Naive thymus-derived CD8-positive, alpha-beta T cell (primary cell): ENCODE measurements around the gene CPB2. TPM values are rescaled to one million over a fixed set of nuclear protein-coding genes. Genes with fewer than 3 reads are reported as not detected.
A peak's percentile ranks its signal among the peaks of the same experiment; 100 is the strongest.

Experiments
- ATAC-seq, 2 donors: fragments of 150-1000 bp; cut with Tn5 transposase in 1 of 2; sonication (Bioruptor Pico), chemical (Tn5 transposase) in 1 of 2; 1 replicate in 1 of 2; 2 replicates in 1 of 2; pipeline ENCODE4 v1.10.0; 2021; ENCODE audit warnings: mild to moderate bottlenecking in 2 of 2, moderate library complexity in 2 of 2
- POLR2A ChIA-PET: fragments of 350-600 bp; sonication (Branson Sonifier 250); formaldehyde crosslinking; loops from one replicate; lab custom pipeline; 2021; ENCODE audit warnings: antibody characterized with exemption; lab: Charles Lee
- DNase-seq, 10 donors: peaks; one replicate each; pipeline versions ENCODE4 v3.0.0 to v3.0.0-alpha.2; 2020 to 2022
- H3K27ac Mint-ChIP-seq, 10 donors: one replicate each; pipeline ENCODE4 v1.8.0; 2020 to 2022; ENCODE audit warnings: mild to moderate bottlenecking in 10 of 10, mixed read lengths in 10 of 10, moderate library complexity in 4 of 10, inconsistent platforms in 1 of 10
- H3K27me3 Mint-ChIP-seq, 5 donors: one replicate each; pipeline ENCODE4 v1.8.0; 2021 to 2022; ENCODE audit warnings: mixed read lengths in 5 of 5
- H3K36me3 Mint-ChIP-seq, 3 donors: one replicate each; pipeline ENCODE4 v1.8.0; 2020 to 2022; ENCODE audit warnings: mixed read lengths in 3 of 3, mild to moderate bottlenecking in 2 of 3, inconsistent platforms in 1 of 3
- H3K4me1 Mint-ChIP-seq, 4 donors: one replicate each; pipeline ENCODE4 v1.8.0; 2021 to 2022; ENCODE audit warnings: mixed read lengths in 4 of 4
- H3K4me3 Mint-ChIP-seq, 10 donors: one replicate each; pipeline ENCODE4 v1.8.0; 2020 to 2022; ENCODE audit warnings: mild to moderate bottlenecking in 10 of 10, mixed read lengths in 10 of 10, moderate library complexity in 6 of 10, inconsistent platforms in 1 of 10
- H3K9me3 Mint-ChIP-seq, 9 donors: one replicate each; pipeline ENCODE4 v1.8.0; 2020 to 2022; ENCODE audit warnings: mixed read lengths in 9 of 9, mild to moderate bottlenecking in 3 of 9, inconsistent platforms in 1 of 9, moderate library complexity in 1 of 9
- polyA plus RNA-seq, 3 donors: library from polyadenylated mRNA; unstranded; fragments of 300-500 nt; fragmentation: Illumina TruSeq; gene quantifications; one replicate each; pipeline ENCODE4 v1.2.3, GENCODE V29; 2021
- total RNA-seq, 8 experiments: library from RNA in 2 of 8; stranded (reverse) in 2 of 8; gene quantifications; one replicate each; pipeline ENCODE4 v1.2.3 and lab custom pipeline; 2021 to 2026

CPB2 gene
- total and polyA plus RNA-seq, 5 experiments from 2014 or later = 0.12 TPM; not detected in 4

- POLR2A ChIA-PET = interaction anchor here (0.7 kb wide), 1 partner anchor 162 kb away, joined by 3 read pairs; no protein-coding TSS in a partner anchor
- Mint-ChIP-seq H3K9me3 (no peaks in the 10 kb centered on the region), H3K27ac (no peak overlapping the region), H3K4me1 (peaks cover 0 to 13% (median 11%) of the 10 kb centered on the region in 4 donors), H3K36me3 (no peaks in the 10 kb centered on the region), H3K27me3 (peaks cover 0 to 11% (median 5%) of the 10 kb centered on the region in 5 donors), H3K4me3 (no peak overlapping the region)
- no peak for DNase-seq
- no peak for ATAC-seq
Observed at GRCh38 chr13:46057256-46058015, 47.4 kb downstream of the CPB2 start.

- H3K4me3 Mint-ChIP-seq = peak overlapping the region; percentile 92 to 97 (median 94)
- POLR2A ChIA-PET = interaction anchor here (0.6 to 1.7 kb wide), 3 partner anchors 119 to 279 kb away, joined by 3 to 7 read pairs (median 7); no protein-coding TSS in a partner anchor
- peak overlapping the region; percentile 87 to 99 (median 96) for H3K27ac Mint-ChIP-seq
- H3K36me3 Mint-ChIP-seq = peaks cover 0 to 3% (median 2%) of the 10 kb centered on the region in 3 donors
- peak in 2 of 10 donors; percentile 5 for DNase-seq
- ATAC-seq = no peak
- H3K27me3 Mint-ChIP-seq = peaks cover 0 to 11% (median 5%) of the 10 kb centered on the region in 5 donors
- H3K4me1 Mint-ChIP-seq = peaks cover 2 to 44% (median 34%) of the 10 kb centered on the region in 4 donors
- H3K9me3 Mint-ChIP-seq = no peaks in the 10 kb centered on the region
Observed at GRCh38 chr13:46053162-46054012, 51.4 kb downstream of the CPB2 start.

GRCh38 chr13:46052319-46053161 is 52.3 kb downstream of the CPB2 start, which contains the start of gene ZC3H13:
Gene ZC3H13, minus strand, starts transcription at chr13:46052746. Its CDS starts 7,239 bp downstream, at chr13:46045507.
- Mint-ChIP-seq H3K36me3 (peaks cover 0 to 7% (median 2%) of the 10 kb centered on the region in 3 donors), H3K27ac (peak within 1 kb of the TSS; percentile 87 to 99 (median 96)), H3K4me3 (peak within 1 kb of the TSS; percentile 92 to 97 (median 94)), H3K4me1 (peaks cover 7 to 49% (median 41%) of the 10 kb centered on the region in 4 donors), H3K27me3 (peaks cover 0 to 11% (median 5%) of the 10 kb centered on the region in 5 donors), H3K9me3 (no peaks in the 10 kb centered on the region)
- POLR2A ChIA-PET = interaction anchor here (0.7 to 1.7 kb wide), 6 partner anchors 73 to 588 kb away, joined by 3 to 7 read pairs (median 4); partner anchors contain the start of gene COG3
- DNase-seq = peak; percentile 78 to 97 (median 91)
- ATAC-seq = peak; percentile 97

- DNase-seq (no peak), ATAC-seq (peak; percentile 26 to 32)
- Mint-ChIP-seq H3K27ac (peak overlapping the region; percentile 87 to 99 (median 96)), H3K27me3 (peaks cover 0 to 11% (median 5%) of the 10 kb centered on the region in 5 donors), H3K4me3 (peak overlapping the region; percentile 92 to 97 (median 94)), H3K36me3 (peaks cover 0 to 7% (median 2%) of the 10 kb centered on the region in 3 donors), H3K9me3 (no peaks in the 10 kb centered on the region), H3K4me1 (peaks cover 7 to 50% (median 44%) of the 10 kb centered on the region in 4 donors)
- POLR2A ChIA-PET = interaction anchor here (0.7 to 1.7 kb wide), 6 partner anchors 73 to 587 kb away, joined by 3 to 7 read pairs (median 4); partner anchors contain the start of gene COG3
Observed at GRCh38 chr13:46051968-46052318, 52.9 kb downstream of the CPB2 start.

GRCh38 chr13:46050771-46051170 is 54.1 kb downstream of the CPB2 start:
- peaks cover 7 to 55% (median 46%) of the 10 kb centered on the region in 4 donors for H3K4me1 Mint-ChIP-seq
- ATAC-seq (no peak), DNase-seq (no peak)
- peak overlapping the region in 2 of 10 donors; percentile 31 to 41 for H3K27ac Mint-ChIP-seq
- H3K9me3 Mint-ChIP-seq = no peaks in the 10 kb centered on the region
- H3K4me3 Mint-ChIP-seq = peak overlapping the region; percentile 7 to 66 (median 41)
- POLR2A ChIA-PET = interaction anchor here (0.7 kb wide), 1 partner anchor 76 kb away, joined by 3 read pairs; no protein-coding TSS in a partner anchor
- H3K36me3 Mint-ChIP-seq = peaks cover 0 to 7% (median 2%) of the 10 kb centered on the region in 3 donors
- H3K27me3 Mint-ChIP-seq = peaks cover 0 to 7% (median 5%) of the 10 kb centered on the region in 5 donors

GRCh38 chr13:46045424-46045823 is 59.4 kb downstream of the CPB2 start:
- H3K4me1 Mint-ChIP-seq = peaks cover 6 to 44% (median 30%) of the 10 kb centered on the region in 4 donors
- H3K4me3 Mint-ChIP-seq = peak overlapping the region in 1 of 10 donors; percentile 35
- H3K9me3 Mint-ChIP-seq = no peaks in the 10 kb centered on the region
- DNase-seq = no peak
- no peaks in the 10 kb centered on the region for H3K27me3 Mint-ChIP-seq
- no peak overlapping the region for H3K27ac Mint-ChIP-seq
- peaks cover 0 to 44% (median 11%) of the 10 kb centered on the region in 3 donors for H3K36me3 Mint-ChIP-seq
- no peak for ATAC-seq
- POLR2A ChIA-PET = no interaction called here

- H3K27me3 Mint-ChIP-seq = no peaks in the 10 kb centered on the region
- H3K27ac Mint-ChIP-seq = no peak overlapping the region
- DNase-seq (no peak), ATAC-seq (no peak)
- H3K4me1 Mint-ChIP-seq = peaks cover 6 to 29% (median 23%) of the 10 kb centered on the region in 4 donors
- H3K4me3 Mint-ChIP-seq = no peak overlapping the region
- peaks cover 0 to 57% (median 12%) of the 10 kb centered on the region in 3 donors for H3K36me3 Mint-ChIP-seq
- POLR2A ChIA-PET = no interaction called here
- no peaks in the 10 kb centered on the region for H3K9me3 Mint-ChIP-seq
Observed at GRCh38 chr13:46043647-46044046, 61.2 kb downstream of the CPB2 start.

GRCh38 chr13:46041419-46041839 is 63.4 kb downstream of the CPB2 start:
- Mint-ChIP-seq H3K36me3 (peaks cover 5 to 72% (median 20%) of the 10 kb centered on the region in 3 donors), H3K27ac (no peak overlapping the region), H3K4me3 (no peak overlapping the region), H3K4me1 (peaks cover 8 to 20% (median 16%) of the 10 kb centered on the region in 4 donors), H3K9me3 (no peaks in the 10 kb centered on the region), H3K27me3 (no peaks in the 10 kb centered on the region)
- POLR2A ChIA-PET = no interaction called here
- ATAC-seq (no peak), DNase-seq (no peak)

- H3K27ac Mint-ChIP-seq = no peak overlapping the region
- peaks cover 11 to 78% (median 25%) of the 10 kb centered on the region in 3 donors for H3K36me3 Mint-ChIP-seq
- H3K9me3 Mint-ChIP-seq = no peaks in the 10 kb centered on the region
- no peak overlapping the region for H3K4me3 Mint-ChIP-seq
- DNase-seq (no peak), ATAC-seq (no peak)
- POLR2A ChIA-PET = no interaction called here
- peaks cover 10 to 20% (median 17%) of the 10 kb centered on the region in 4 donors for H3K4me1 Mint-ChIP-seq
- no peaks in the 10 kb centered on the region for H3K27me3 Mint-ChIP-seq
Observed at GRCh38 chr13:46040763-46041162, 64.1 kb downstream of the CPB2 start.

GRCh38 chr13:46039411-46040182 is 65.2 kb downstream of the CPB2 start:
- H3K9me3 Mint-ChIP-seq = no peaks in the 10 kb centered on the region
- no peak overlapping the region for H3K4me3 Mint-ChIP-seq
- POLR2A ChIA-PET = no interaction called here
- H3K4me1 Mint-ChIP-seq = peaks cover 4 to 15% (median 11%) of the 10 kb centered on the region in 4 donors
- H3K36me3 Mint-ChIP-seq = peaks cover 16 to 83% (median 36%) of the 10 kb centered on the region in 3 donors
- DNase-seq (no peak), ATAC-seq (no peak)
- no peaks in the 10 kb centered on the region for H3K27me3 Mint-ChIP-seq
- H3K27ac Mint-ChIP-seq = no peak overlapping the region

GRCh38 chr13:46038296-46038695 is 66.5 kb downstream of the CPB2 start:
- peak overlapping the region in 2 of 10 donors; percentile 18 to 29 for H3K27ac Mint-ChIP-seq
- no peak overlapping the region for H3K4me3 Mint-ChIP-seq
- H3K4me1 Mint-ChIP-seq = peaks cover 2 to 18% (median 12%) of the 10 kb centered on the region in 4 donors
- ATAC-seq (no peak), DNase-seq (no peak)
- POLR2A ChIA-PET = no interaction called here
- no peaks in the 10 kb centered on the region for H3K27me3 Mint-ChIP-seq
- peaks cover 20 to 88% (median 48%) of the 10 kb centered on the region in 3 donors for H3K36me3 Mint-ChIP-seq
- H3K9me3 Mint-ChIP-seq = no peaks in the 10 kb centered on the region
